ENCODE results near the gene SLC6A1.
"Not testable (repeated sequence)": the region's sequence is repeated elsewhere in the genome, so short reads cannot be mapped to it uniquely, and the experiment has no call there.

Gene SLC6A1

GRCh38 chr3:11071096-11071755, 78.7 kb downstream of the SLC6A1 start:
- no peak for DNase-seq

GRCh38 chr3:11072631-11073030, 80.1 kb downstream of the SLC6A1 start:
- DNase-seq: no peak

DNA sequence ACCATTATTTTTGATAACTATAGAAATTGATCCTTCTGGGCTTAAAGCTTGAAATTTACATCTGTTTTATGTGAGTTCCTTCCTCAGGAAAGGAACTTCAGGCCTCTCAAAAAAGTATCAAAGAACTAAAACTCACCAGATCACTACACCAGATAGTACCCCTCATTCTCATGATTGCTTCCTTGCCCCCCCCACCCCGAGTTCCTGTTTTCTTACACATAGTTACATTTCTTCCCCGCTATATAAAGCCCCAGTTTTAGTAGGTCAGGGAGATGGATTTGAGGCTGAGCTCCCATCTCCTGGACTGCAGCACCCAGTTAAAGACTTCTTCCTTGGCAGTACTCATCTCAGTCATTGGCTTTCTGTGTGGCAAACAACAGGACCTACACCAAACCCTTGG, 81.5 kb downstream of the SLC6A1 start:
- no peak for DNase-seq

DNA sequence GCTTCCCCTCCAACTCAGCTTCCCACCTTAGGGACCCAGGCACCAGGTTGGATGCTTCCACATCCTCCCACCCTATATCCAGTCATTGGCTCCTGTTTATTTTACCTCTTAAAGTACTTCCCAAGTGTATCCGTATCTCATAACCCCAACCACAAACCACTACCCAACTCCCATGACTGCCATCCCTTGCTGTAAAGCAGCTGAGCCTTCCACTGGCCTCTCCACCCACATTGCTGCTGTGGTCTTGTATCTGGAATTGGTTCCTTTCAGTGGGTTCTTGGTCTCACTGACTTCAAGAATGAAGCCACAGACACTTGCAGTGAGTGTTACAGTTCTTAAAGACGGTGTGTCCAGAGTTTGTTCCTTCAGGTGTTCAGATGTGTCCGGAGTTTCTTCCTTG, 81.9 kb downstream of the SLC6A1 start:
- DNase-seq: no peak

DNA sequence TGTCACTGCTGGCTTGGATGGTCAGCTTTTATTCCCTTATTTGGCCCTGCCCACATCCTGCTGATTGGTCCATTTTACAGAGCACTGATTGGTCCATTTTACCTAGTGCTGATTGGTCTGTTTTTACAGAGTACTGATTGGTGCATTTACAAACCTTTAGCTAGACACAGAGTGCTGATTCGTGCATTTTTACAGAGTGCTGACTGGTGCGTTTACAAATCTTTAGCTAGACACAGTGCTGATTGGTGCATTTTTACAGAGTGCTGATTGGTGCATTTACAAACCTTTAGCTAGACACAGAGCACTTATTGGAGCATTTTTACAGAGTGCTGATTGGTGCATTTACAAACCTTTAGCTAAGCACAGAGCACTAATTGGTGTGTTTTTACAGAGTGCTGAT, 82.6 kb downstream of the SLC6A1 start:
- DNase-seq: not testable (repeated sequence)

- DNase-seq: no peak
Measured at GRCh38 chr3:11076711-11077110, 84.2 kb downstream of the SLC6A1 start.

- DNase-seq: no peak
Measured at GRCh38 chr3:11077466-11077865, 84.9 kb downstream of the SLC6A1 start.

DNA sequence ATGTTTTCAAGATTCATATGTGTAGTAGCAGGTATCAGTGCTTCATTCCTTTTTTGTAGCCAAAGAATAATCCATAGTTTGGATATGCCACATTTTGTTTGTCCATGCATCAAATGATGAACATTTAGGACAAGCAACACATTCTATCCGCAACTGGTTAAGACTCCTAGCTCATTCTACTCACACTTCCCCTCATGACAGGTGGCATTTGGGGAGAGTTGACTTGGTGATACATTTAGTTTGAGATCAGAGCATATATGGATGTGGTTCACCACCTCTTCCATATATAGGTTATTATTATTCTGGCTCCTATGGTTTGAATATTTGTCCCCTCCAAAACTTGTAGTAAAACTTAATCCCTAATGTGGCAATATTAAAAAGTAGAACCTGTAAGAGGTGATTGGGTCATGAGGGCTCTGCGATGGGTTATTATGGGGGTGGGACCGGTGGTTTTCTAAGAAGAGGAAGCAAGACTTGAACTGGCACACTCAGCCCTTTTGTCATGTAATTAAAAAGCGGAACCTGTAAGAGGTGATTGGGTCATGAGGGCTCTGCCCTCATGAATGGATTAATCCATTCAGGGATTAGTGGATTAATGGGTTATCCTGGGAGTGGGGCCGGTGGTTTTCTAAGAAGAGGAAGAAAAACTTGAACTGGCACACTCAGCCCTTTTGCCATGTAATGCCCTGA, 86.4 kb downstream of the SLC6A1 start:
- DNase-seq: no peak

- no peak for DNase-seq
Measured at GRCh38 chr3:11080492-11080891, 87.9 kb downstream of the SLC6A1 start.

- no peak for DNase-seq
Measured at GRCh38 chr3:11084098-11084497, 91.5 kb downstream of the SLC6A1 start.

DNA sequence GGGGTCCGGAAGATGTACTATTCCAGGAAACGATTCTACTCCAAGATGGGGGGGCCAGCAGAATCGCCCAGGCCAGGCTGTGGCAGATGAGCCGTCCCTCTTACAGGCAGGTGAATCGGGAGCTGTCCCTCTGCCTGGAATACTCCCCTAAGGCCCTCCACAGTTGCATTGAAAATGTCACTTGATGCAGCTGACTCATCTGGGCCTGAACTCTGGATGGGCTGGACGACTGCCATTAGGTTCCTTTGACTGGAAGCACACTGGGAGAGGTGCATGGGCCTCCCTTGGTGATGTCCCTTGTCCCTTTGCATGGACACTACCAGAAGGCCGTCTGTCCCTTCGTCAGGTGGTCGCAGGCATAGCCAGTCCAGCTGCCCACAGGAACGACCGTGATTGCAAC, 92.1 kb downstream of the SLC6A1 start:
- no peak for DNase-seq

DNA sequence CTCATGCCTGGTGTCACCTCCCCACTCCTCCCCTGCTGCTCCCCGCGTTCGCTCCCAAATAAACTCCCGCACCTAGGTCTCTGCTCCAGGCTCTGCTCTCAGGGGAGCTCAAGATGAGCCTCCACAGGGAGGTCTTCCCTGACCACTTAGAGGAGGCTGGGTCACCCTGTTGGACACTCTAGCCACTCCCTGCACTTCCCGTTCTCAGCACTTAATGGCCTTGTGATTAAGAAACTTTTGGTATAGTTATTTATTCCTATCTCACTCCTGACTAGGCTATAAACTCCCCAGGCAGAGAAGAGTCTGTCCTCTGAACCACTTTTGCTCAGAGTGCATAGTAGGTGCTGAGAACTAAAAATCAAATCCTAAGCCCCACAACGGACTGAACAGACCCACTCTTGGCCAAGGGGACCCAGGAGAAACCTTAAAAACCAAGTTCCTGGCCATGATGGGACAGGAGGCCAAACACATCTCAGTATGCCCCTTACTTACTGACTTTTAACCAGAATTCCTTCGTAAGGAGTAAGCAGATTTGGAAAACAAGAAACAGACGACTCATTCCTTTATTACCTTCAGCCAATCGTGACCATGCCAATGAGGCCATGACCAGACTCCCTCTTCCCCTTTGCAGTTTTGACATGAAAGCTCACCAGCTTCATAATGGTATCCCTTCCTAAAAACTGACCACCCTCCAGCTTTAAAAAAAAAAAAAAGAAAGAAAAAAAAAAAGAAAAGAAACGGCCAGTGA, 92.7 kb downstream of the SLC6A1 start:
- no peak for DNase-seq

DNA sequence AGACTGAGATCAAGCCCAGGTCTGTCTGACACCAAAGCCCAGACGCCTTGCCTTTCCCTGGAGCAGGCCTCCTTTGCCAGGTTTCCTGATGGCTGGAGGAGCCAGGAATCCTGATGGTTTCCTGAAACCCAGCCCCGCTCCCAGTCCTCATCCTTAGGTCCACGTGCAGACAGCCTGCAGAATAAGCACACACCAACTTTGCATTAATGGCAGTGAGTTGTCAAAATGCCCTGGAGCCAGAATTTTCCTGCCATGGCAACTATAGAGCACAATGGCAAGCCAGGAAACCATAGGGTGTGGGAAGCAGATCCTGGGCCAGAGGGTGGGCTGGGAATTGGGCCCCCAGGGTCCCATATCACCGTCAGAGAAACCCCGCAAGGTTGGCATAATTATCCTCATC, 94.3 kb downstream of the SLC6A1 start:
- no peak for DNase-seq

DNA sequence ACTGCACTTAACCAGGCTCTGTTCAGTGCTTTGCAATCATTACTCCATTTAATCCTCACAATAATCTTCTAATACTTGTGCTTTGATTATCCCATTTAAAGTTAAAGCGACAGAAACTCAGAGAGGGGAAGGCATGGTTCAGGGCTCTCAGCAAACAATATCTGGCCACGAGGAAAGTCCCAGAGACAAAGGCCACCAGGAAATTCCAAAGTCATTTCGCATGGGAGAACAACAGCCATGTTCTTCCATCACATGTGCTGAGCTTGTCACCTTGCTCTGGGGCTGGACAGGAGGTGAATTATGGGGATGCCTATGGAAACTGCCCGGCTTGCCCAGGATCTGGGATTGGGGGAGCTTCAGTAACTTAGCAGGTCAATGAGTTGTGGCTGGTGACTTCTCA, 95.5 kb downstream of the SLC6A1 start:
- no peak for DNase-seq

DNA sequence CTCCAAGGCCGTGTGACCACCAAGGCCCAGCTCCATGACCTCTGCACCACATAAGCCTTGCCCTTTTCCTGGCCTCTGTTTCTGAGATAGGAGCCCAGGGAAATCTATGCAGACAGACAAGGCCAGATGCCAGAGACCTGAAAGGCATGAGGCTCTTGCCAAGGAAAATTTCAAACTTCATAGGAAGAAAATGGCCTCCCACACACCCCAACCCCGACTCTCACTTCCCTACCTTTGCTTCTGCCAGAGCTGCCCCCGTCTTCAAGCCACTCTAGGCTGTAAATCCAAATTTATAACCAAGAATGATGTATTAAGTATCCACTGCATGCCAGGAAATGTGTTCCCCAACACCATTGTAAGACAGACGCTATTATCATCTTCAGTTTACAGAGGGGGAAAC, 96.3 kb downstream of the SLC6A1 start:
- no peak for DNase-seq
